A673 (cell line): Measurements from ENCODE around the gene RITA1.

Source experiments
- EZH2 ChIP-seq: fragments of 200-600 bp; sonication (generic); IDR thresholded peaks from 2 replicates; pipeline ENCODE4 v1.6.1; 2017; ENCODE audit warnings: borderline replicate concordance, low read depth, mild to moderate bottlenecking, mixed read lengths, antibody characterized with exemption, low read length; ENCODE audit not compliant: poor library complexity, severe bottlenecking
- TF ChIP-seq, protein P1 (sequence below): fragments of 300-800, 200-600 bp; sonication (generic); conservative IDR thresholded peaks from 2 replicates; pipeline ENCODE4 v1.5.1; 2017; ENCODE audit warnings: low read depth, mild to moderate bottlenecking, antibody characterized with exemption, low read length, moderate library complexity, mixed read lengths

DNA sequence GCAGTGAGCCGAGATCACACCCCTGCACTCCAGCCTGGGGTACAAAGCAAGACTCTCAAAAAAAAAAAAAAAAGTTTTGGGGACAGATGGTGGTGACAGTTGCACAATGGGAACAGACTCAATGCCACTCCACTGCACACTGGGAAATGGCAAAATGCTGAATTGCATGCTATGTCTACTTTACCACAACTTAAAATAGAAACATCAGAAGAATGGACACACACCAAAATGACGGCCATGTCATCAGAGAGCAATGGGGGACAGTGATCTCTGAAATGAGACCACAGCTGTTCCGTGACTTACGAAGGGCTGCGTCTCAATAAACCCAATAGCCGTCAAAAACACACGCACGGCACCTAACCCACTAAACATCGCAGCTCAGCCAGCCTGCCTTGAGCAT lies 14.0 kb upstream of the RITA1 start:
- TF ChIP-seq, protein P1, sequence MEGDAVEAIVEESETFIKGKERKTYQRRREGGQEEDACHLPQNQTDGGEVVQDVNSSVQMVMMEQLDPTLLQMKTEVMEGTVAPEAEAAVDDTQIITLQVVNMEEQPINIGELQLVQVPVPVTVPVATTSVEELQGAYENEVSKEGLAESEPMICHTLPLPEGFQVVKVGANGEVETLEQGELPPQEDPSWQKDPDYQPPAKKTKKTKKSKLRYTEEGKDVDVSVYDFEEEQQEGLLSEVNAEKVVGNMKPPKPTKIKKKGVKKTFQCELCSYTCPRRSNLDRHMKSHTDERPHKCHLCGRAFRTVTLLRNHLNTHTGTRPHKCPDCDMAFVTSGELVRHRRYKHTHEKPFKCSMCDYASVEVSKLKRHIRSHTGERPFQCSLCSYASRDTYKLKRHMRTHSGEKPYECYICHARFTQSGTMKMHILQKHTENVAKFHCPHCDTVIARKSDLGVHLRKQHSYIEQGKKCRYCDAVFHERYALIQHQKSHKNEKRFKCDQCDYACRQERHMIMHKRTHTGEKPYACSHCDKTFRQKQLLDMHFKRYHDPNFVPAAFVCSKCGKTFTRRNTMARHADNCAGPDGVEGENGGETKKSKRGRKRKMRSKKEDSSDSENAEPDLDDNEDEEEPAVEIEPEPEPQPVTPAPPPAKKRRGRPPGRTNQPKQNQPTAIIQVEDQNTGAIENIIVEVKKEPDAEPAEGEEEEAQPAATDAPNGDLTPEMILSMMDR: no peak
- no peak for TF ChIP-seq EZH2
